SK-N-SH (cell line): ENCODE results near the gene STC2. TPM values are rescaled to one million over a fixed set of nuclear protein-coding genes. Genes with fewer than 3 reads are reported as not detected.

Experiments used
- CTCF ChIA-PET: fragments of 300-600, 350-600 bp; formaldehyde crosslinking; extraction: SDS; loops from one replicate; lab custom pipeline; 2021; lab: Yijun Ruan, JAX
- POLR2A ChIA-PET: fragments of 350-600 bp; sonication (Branson Sonifier 250); formaldehyde crosslinking; extraction: SDS; loops from one replicate; lab custom pipeline; 2020; ENCODE audit warnings: antibody characterized with exemption, inconsistent platforms; lab: Yijun Ruan, JAX
- DNase-seq: peaks from one replicate; pipeline ENCODE4 v3.0.0; 2012
- H2AFZ ChIP-seq: fragments of 200-600 bp; sonication (generic); 2 replicates; pipeline ENCODE4 v1.8.1; 2016; ENCODE audit warnings: antibody characterized with exemption, mild to moderate bottlenecking, low read depth
- H3F3A ChIP-seq: fragments of 200-600 bp; sonication (generic); replicated peaks from 2 replicates; pipeline ENCODE3; 2016; ENCODE audit warnings: antibody characterized with exemption, mild to moderate bottlenecking; ENCODE audit not compliant: insufficient read depth
- H3K27ac ChIP-seq, 2 experiments: fragments of 200-500 bp in 1 of 2; fragments of 200-600 bp in 1 of 2; sonication (Bioruptor generic) in 1 of 2; sonication (generic), shearing (Covaris generic) in 1 of 2; 2 replicates each; pipeline versions ENCODE4 v1.5.1 to v1.6.1; 2014 to 2016; ENCODE audit warnings: low read depth in 2 of 2, inconsistent platforms in 1 of 2, low read length in 1 of 2, mild to moderate bottlenecking in 1 of 2, mixed read lengths in 1 of 2
- H3K27me3 ChIP-seq: fragments of 200-600 bp; sonication (generic), shearing (Covaris generic); 2 replicates; pipeline ENCODE4 v1.6.1; 2016; ENCODE audit warnings: mixed run types; ENCODE audit not compliant: insufficient read depth
- H3K36me3 ChIP-seq, 2 experiments: fragments of 200-500 bp in 1 of 2; fragments of 200-600 bp in 1 of 2; sonication (Bioruptor generic) in 1 of 2; sonication (generic) in 1 of 2; replicated peaks in 1 of 2; 2 replicates each; pipeline versions ENCODE3 to v1.5.1; 2014 to 2016; ENCODE audit warnings: low read length in 1 of 2, mild to moderate bottlenecking in 1 of 2; ENCODE audit not compliant: insufficient read depth in 2 of 2, control insufficient read depth in 1 of 2
- H3K4me1 ChIP-seq, 2 experiments: fragments of 200-500 bp in 1 of 2; fragments of 200-600 bp in 1 of 2; sonication (Bioruptor generic) in 1 of 2; sonication (generic), shearing (Covaris generic) in 1 of 2; 2 replicates each; pipeline versions ENCODE4 v1.5.1 to v1.6.1; 2014 to 2016; ENCODE audit warnings: low read depth in 1 of 2, low read length in 1 of 2, mixed run types in 1 of 2; ENCODE audit not compliant: insufficient read depth in 2 of 2, control insufficient read depth in 1 of 2
- H3K4me2 ChIP-seq: fragments of 200-600 bp; sonication (generic), shearing (Covaris generic); 2 replicates; pipeline ENCODE4 v1.6.1; 2017; ENCODE audit warnings: mixed run types
- H3K4me3 ChIP-seq, 2 experiments: fragments of 200-500 bp in 1 of 2; fragments of 200-600 bp in 1 of 2; sonication (Bioruptor generic) in 1 of 2; sonication (generic), shearing (Covaris generic) in 1 of 2; 2 replicates each; pipeline versions ENCODE4 v1.5.1 to v1.8.1; 2014 to 2016; ENCODE audit warnings: low read depth in 2 of 2, inconsistent platforms in 1 of 2, low read length in 1 of 2, mild to moderate bottlenecking in 1 of 2, mixed read lengths in 1 of 2, moderate library complexity in 1 of 2
- H3K79me2 ChIP-seq: fragments of 200-600 bp; sonication (generic); 2 replicates; pipeline ENCODE4 v1.8.1; 2017; ENCODE audit warnings: mild to moderate bottlenecking; ENCODE audit not compliant: insufficient read depth
- H3K9ac ChIP-seq: fragments of 200-600 bp; sonication (generic); 2 replicates; pipeline ENCODE4 v1.6.1; 2017; ENCODE audit warnings: mixed run types
- H3K9me2 ChIP-seq: fragments of 200-600 bp; sonication (generic); 2 replicates; pipeline ENCODE4 v1.6.1; 2017; ENCODE audit warnings: mixed run types
- H3K9me3 ChIP-seq: fragments of 200-600 bp; sonication (generic); 2 replicates; pipeline ENCODE4 v1.6.1; 2017; ENCODE audit warnings: mixed run types, mild to moderate bottlenecking, moderate library complexity
- H4K20me1 ChIP-seq: fragments of 200-600 bp; sonication (generic); 2 replicates; pipeline ENCODE4 v1.6.1; 2017; ENCODE audit warnings: mild to moderate bottlenecking, mixed run types; ENCODE audit not compliant: insufficient read depth
- ELF1 ChIP-seq: IDR thresholded peaks from 2 replicates; pipeline ENCODE4 v1.4.0; 2012
- EP300 ChIP-seq, 2 experiments: IDR thresholded peaks; 2 replicates each; pipeline versions ENCODE4 v1.4.0 to v1.6.1; 2012; ENCODE audit warnings: borderline replicate concordance in 1 of 2, low read depth in 1 of 2, low read length in 1 of 2
- FOXJ3 ChIP-seq: sonication (generic); formaldehyde crosslinking; IDR thresholded peaks from 2 replicates; pipeline ENCODE4 v1.5.1; 2020; ENCODE audit warnings: mild to moderate bottlenecking, missing genetic modification reagents
- FOXM1 ChIP-seq: IDR thresholded peaks from 2 replicates; pipeline ENCODE4 v1.4.0; 2012; ENCODE audit warnings: low read depth, mild to moderate bottlenecking
- GATA2 ChIP-seq: sonication (generic); formaldehyde crosslinking; IDR thresholded peaks from 2 replicates; pipeline ENCODE4 v1.5.0; 2020; ENCODE audit warnings: mild to moderate bottlenecking, missing genetic modification reagents
- JUND ChIP-seq: IDR thresholded peaks from 2 replicates; pipeline ENCODE4 v1.4.0; 2012
- MEF2A ChIP-seq: IDR thresholded peaks from 2 replicates; pipeline ENCODE4 v1.4.0; 2012; ENCODE audit warnings: low read depth, borderline replicate concordance
- POLR2AphosphoS5 ChIP-seq: IDR thresholded peaks from 2 replicates; pipeline ENCODE4 v1.6.1; 2012; ENCODE audit warnings: low read depth, low read length
- RAD21 ChIP-seq: IDR thresholded peaks from 2 replicates; pipeline ENCODE4 v1.6.1; 2012; ENCODE audit warnings: mild to moderate bottlenecking, low read length
- RFX5 ChIP-seq: IDR thresholded peaks from 2 replicates; pipeline ENCODE4 v1.6.1; 2012; ENCODE audit warnings: mild to moderate bottlenecking, improper control_type of control experiment, low read length
- SIN3A ChIP-seq: IDR thresholded peaks from 2 replicates; pipeline ENCODE4 v1.6.1; 2012; ENCODE audit warnings: low read depth, mild to moderate bottlenecking, low read length, moderate library complexity, borderline replicate concordance
- TAF1 ChIP-seq: IDR thresholded peaks from 2 replicates; pipeline ENCODE4 v1.6.1; 2012; ENCODE audit warnings: low read depth, mild to moderate bottlenecking, low read length, moderate library complexity, borderline replicate concordance
- TCF12 ChIP-seq: IDR thresholded peaks from 2 replicates; pipeline ENCODE4 v1.4.0; 2012
- TEAD4 ChIP-seq: IDR thresholded peaks from 2 replicates; pipeline ENCODE4 v1.4.0; 2012; ENCODE audit warnings: mild to moderate bottlenecking, borderline replicate concordance; ENCODE audit not compliant: insufficient read depth
- USF2 ChIP-seq: fragments of 150-350 bp; IDR thresholded peaks from 2 replicates; pipeline ENCODE4 v1.6.1; 2017; ENCODE audit warnings: antibody characterized with exemption, low read length, low read depth, borderline replicate concordance
- YY1 ChIP-seq: IDR thresholded peaks from 2 replicates; pipeline ENCODE4 v1.4.0; 2012; ENCODE audit warnings: low read depth, mild to moderate bottlenecking
- WGBS: methylation state at CpG from one replicate; pipeline ENCODE4 v1.1.6; 2017; ENCODE audit warnings: low lambda C conversion rate; 5-methylcytosine and 5-hydroxymethylcytosine counted together
- polyA plus RNA-seq, 3 experiments: library from polyadenylated mRNA; depleted of rRNA; stranded (reverse); fragments of >200 nt; gene quantifications; 2 replicates each; pipeline ENCODE4 v1.2.3, GENCODE V29; 2012
- TF ChIP-seq, protein P1 (sequence below): IDR thresholded peaks from 2 replicates; pipeline ENCODE4 v1.4.0; 2012; ENCODE audit warnings: low read depth, borderline replicate concordance
- TF ChIP-seq, protein P2 (sequence below): fragments of 200-600 bp; sonication (generic); IDR thresholded peaks from 2 replicates; pipeline ENCODE4 v1.6.1; 2017; ENCODE audit warnings: antibody characterized with exemption, mild to moderate bottlenecking, moderate library complexity

The STC2 gene
- polyA plus RNA-seq, 1 of the 3 experiments (the other 2 are of a cell fraction) = 5.9 TPM

- H3K9me3 ChIP-seq = no peaks in the 10 kb centered on the region
- H3K9me2 ChIP-seq = no peaks in the 10 kb centered on the region
- H3F3A ChIP-seq = peaks cover 5% of the 10 kb centered on the region
- ChIA-PET POLR2A (no interaction called here), CTCF (interaction anchor here (1.3 to 19.2 kb wide), 2 partner anchors 27 to 43 kb away, joined by 3 to 503 read pairs; partner anchors contain the start of gene STC2)
- H4K20me1 ChIP-seq = no peaks in the 10 kb centered on the region
- H3K27me3 ChIP-seq = peaks cover 12% of the 10 kb centered on the region; the same call in 1 of the 2 replicates
- no peak overlapping the region for H3K27ac ChIP-seq
- H2AFZ ChIP-seq = no peak overlapping the region
- no peak for DNase-seq
- no peak overlapping the region for H3K4me3 ChIP-seq
- no peaks in the 10 kb centered on the region for H3K36me3 ChIP-seq
- H3K4me2 ChIP-seq = no peak overlapping the region
- TF ChIP-seq, protein P1, sequence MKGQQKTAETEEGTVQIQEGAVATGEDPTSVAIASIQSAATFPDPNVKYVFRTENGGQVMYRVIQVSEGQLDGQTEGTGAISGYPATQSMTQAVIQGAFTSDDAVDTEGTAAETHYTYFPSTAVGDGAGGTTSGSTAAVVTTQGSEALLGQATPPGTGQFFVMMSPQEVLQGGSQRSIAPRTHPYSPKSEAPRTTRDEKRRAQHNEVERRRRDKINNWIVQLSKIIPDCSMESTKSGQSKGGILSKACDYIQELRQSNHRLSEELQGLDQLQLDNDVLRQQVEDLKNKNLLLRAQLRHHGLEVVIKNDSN = no peak
- TF ChIP-seq JUND = no peak
- TF ChIP-seq RAD21 = no peak
- TF ChIP-seq ELF1 = no peak
- no peak for TF ChIP-seq USF2
- TF ChIP-seq EP300 (IDR thresholded peaks at IDR 0.05; ENCODE audit: borderline replicate concordance in 1 of 2, low read depth in 1 of 2, low read length in 1 of 2) = no peak
- no peak for TF ChIP-seq SIN3A
- TF ChIP-seq FOXM1 = no peak
- TF ChIP-seq RFX5 = no peak
- TF ChIP-seq TCF12 = no peak
- no peak for TF ChIP-seq TAF1
- TF ChIP-seq, protein P2, sequence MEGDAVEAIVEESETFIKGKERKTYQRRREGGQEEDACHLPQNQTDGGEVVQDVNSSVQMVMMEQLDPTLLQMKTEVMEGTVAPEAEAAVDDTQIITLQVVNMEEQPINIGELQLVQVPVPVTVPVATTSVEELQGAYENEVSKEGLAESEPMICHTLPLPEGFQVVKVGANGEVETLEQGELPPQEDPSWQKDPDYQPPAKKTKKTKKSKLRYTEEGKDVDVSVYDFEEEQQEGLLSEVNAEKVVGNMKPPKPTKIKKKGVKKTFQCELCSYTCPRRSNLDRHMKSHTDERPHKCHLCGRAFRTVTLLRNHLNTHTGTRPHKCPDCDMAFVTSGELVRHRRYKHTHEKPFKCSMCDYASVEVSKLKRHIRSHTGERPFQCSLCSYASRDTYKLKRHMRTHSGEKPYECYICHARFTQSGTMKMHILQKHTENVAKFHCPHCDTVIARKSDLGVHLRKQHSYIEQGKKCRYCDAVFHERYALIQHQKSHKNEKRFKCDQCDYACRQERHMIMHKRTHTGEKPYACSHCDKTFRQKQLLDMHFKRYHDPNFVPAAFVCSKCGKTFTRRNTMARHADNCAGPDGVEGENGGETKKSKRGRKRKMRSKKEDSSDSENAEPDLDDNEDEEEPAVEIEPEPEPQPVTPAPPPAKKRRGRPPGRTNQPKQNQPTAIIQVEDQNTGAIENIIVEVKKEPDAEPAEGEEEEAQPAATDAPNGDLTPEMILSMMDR = no peak
- no peak for TF ChIP-seq FOXJ3 (CRISPR knock-in tag)
- no peak for TF ChIP-seq POLR2AphosphoS5
- no peak for TF ChIP-seq GATA2 (CRISPR knock-in tag)
- TF ChIP-seq MEF2A = no peak
- WGBS = 62% methylated on average over 3 of the region's 3 CpGs
- no peak overlapping the region for H3K9ac ChIP-seq
- peaks cover 0 to 27% of the 10 kb centered on the region in 2 experiments; a peak in 3 of 4 replicates for H3K4me1 ChIP-seq
- H3K79me2 ChIP-seq = no peaks in the 10 kb centered on the region
These were observed 38.8 kb downstream of the STC2 start for GRCh38 chr5:173289372-173289771.

GRCh38 chr5:173288632-173289031, 39.6 kb downstream of the STC2 start:
- H3F3A ChIP-seq = peaks cover 5% of the 10 kb centered on the region
- H3K4me2 ChIP-seq = no peak overlapping the region
- H3K36me3 ChIP-seq = no peaks in the 10 kb centered on the region
- H3K79me2 ChIP-seq = no peaks in the 10 kb centered on the region
- no peak overlapping the region for H2AFZ ChIP-seq
- H3K9ac ChIP-seq = no peak overlapping the region
- no peaks in the 10 kb centered on the region for H4K20me1 ChIP-seq
- DNase-seq = no peak
- H3K4me1 ChIP-seq = peaks cover 0 to 25% of the 10 kb centered on the region in 2 experiments; a peak in 3 of 4 replicates
- 72% methylated on average over 3 of the region's 4 CpGs for WGBS
- H3K27ac ChIP-seq = no peak overlapping the region
- no peaks in the 10 kb centered on the region for H3K9me2 ChIP-seq
- peaks cover 12% of the 10 kb centered on the region; the same call in 1 of the 2 replicates for H3K27me3 ChIP-seq
- TF ChIP-seq TEAD4 (no peak), YY1 (no peak), MEF2A (no peak), RFX5 (no peak)
- no peaks in the 10 kb centered on the region for H3K9me3 ChIP-seq
- CTCF ChIA-PET = interaction anchor here (19.2 kb wide), 1 partner anchor 44 kb away, joined by 503 read pairs; the partner anchor contains the start of gene STC2
- no peak overlapping the region for H3K4me3 ChIP-seq
- POLR2A ChIA-PET = no interaction called here
